Sigmoid colon (tissue), 7 donors: Measurements from ENCODE around the gene PTX3. TPM values are rescaled to one million over a fixed set of nuclear protein-coding genes. Genes with fewer than 3 reads are reported as not detected.
A peak's percentile ranks its signal among the peaks of the same experiment; 100 is the strongest.

Experiments used
- DNase-seq: peaks from one replicate; pipeline ENCODE4 v3.0.0-alpha.2; 2019
- H3K27ac ChIP-seq, 4 donors: fragments of 200-600 bp; sonication (generic); one replicate each; pipeline ENCODE4 v1.5.1; 2016 to 2019; ENCODE audit warnings: mild to moderate bottlenecking in 1 of 4
- H3K27me3 ChIP-seq, 3 donors: fragments of 200-600 bp; sonication (generic); one replicate each; pipeline ENCODE4 v1.5.1; 2019; ENCODE audit warnings: mild to moderate bottlenecking in 1 of 3
- H3K36me3 ChIP-seq, 4 donors: fragments of 200-600 bp; sonication (generic); one replicate each; pipeline ENCODE4 v1.5.1; 2016 to 2019
- H3K4me1 ChIP-seq, 4 donors: fragments of 200-600 bp; sonication (generic); one replicate each; pipeline ENCODE4 v1.5.1; 2017 to 2019
- H3K4me3 ChIP-seq, 4 donors: fragments of 200-600 bp; sonication (generic); one replicate each; pipeline ENCODE4 v1.5.1; 2017 to 2019; ENCODE audit warnings: mild to moderate bottlenecking in 2 of 4, moderate library complexity in 1 of 4
- H3K9me3 ChIP-seq, 4 donors: fragments of 200-600 bp in 3 of 4; sonication (generic) in 3 of 4; one replicate each; pipeline versions ENCODE4 v1.5.1 to v1.6.1; 2013 to 2019
- CTCF ChIP-seq, 4 experiments: fragments of 450-650 bp in 3 of 4; fragments of 200-600 bp in 1 of 4; IDR thresholded peaks; one replicate each; pipeline ENCODE4 v1.5.1; 2016 to 2019; ENCODE audit warnings: antibody characterized with exemption in 4 of 4, mild to moderate bottlenecking in 3 of 4, moderate library complexity in 2 of 4
- EP300 ChIP-seq, 4 donors: sonication (generic); formaldehyde crosslinking; IDR thresholded peaks; one replicate each; pipeline ENCODE4 v1.6.1; 2017; ENCODE audit warnings: antibody characterized with exemption in 4 of 4
- POLR2A ChIP-seq, 2 donors: fragments of 450-650 bp; IDR thresholded peaks; one replicate each; pipeline ENCODE4 v1.6.1; 2016; ENCODE audit warnings: antibody characterized with exemption in 2 of 2, mild to moderate bottlenecking in 2 of 2, moderate library complexity in 2 of 2
- POLR2AphosphoS5 ChIP-seq, 4 donors: sonication (generic); formaldehyde crosslinking; IDR thresholded peaks; one replicate each; pipeline ENCODE4 v1.6.1; 2017; ENCODE audit warnings: antibody characterized with exemption in 4 of 4
- WGBS, 2 donors: extraction: QIAGEN DNeasy Blood & Tissue Kit; methylation state at CpG; one replicate each; pipeline ENCODE4 v1.1.7; 2013; 5-methylcytosine and 5-hydroxymethylcytosine counted together
- intact Hi-C: fragments of 100-400 bp; cut with DNase I; formaldehyde crosslinking; loops from one replicate; pipeline ENCODE4 v1.15.1; 2023
- polyA plus RNA-seq, 3 donors: library from polyadenylated mRNA; stranded (reverse); fragments of 200-250 nt; gene quantifications; one replicate each; pipeline ENCODE4 v1.2.3, GENCODE V29; 2013
- total RNA-seq, 4 donors: library from RNA; depleted of rRNA; stranded (reverse); fragments of >200 nt; gene quantifications; one replicate each; pipeline ENCODE4 v1.1.0, GENCODE V29; 2016
- donor health status: healthy with polysubstance abuse.
- donor health status: Bipolar disorder and iron deficiency.
- donor health status: healthy.

Gene PTX3
- total and polyA plus RNA-seq, 7 donors = 0.69 to 34.2 (median 5.4) TPM

GRCh38 chr3:157418104-157418503, 18.5 kb upstream of the PTX3 start:
- H3K4me1 ChIP-seq = no peaks in the 10 kb centered on the region
- no peaks in the 10 kb centered on the region for H3K36me3 ChIP-seq
- H3K27me3 ChIP-seq = no peaks in the 10 kb centered on the region
- DNase-seq = no peak
- intact Hi-C loops = no loop called here
- H3K4me3 ChIP-seq = no peak overlapping the region
- H3K27ac ChIP-seq = no peak overlapping the region
- 68 to 81% methylated on average over 2 of the region's 2 CpGs for WGBS, 2 donors
- H3K9me3 ChIP-seq = no peaks in the 10 kb centered on the region
- TF ChIP-seq EP300 (IDR thresholded peaks at IDR 0.05) = no peak
- no peak for TF ChIP-seq POLR2AphosphoS5 (IDR thresholded peaks at IDR 0.05)
- no peak for TF ChIP-seq CTCF (IDR thresholded peaks at IDR 0.05)
- TF ChIP-seq POLR2A (IDR thresholded peaks at IDR 0.05) = no peak

GRCh38 chr3:157420606-157421130, 16.0 kb upstream of the PTX3 start:
- Histone ChIP-seq H3K9me3 (peaks cover 0 to 2% (median 0%) of the 10 kb centered on the region in 4 donors), H3K36me3 (no peaks in the 10 kb centered on the region), H3K27ac (no peak overlapping the region), H3K27me3 (no peaks in the 10 kb centered on the region), H3K4me3 (no peak overlapping the region), H3K4me1 (no peaks in the 10 kb centered on the region)
- 67 to 73% methylated on average over 3 of the region's 3 CpGs for WGBS, 2 donors
- DNase-seq = no peak
- intact Hi-C loops = no loop called here
- TF ChIP-seq EP300 (IDR thresholded peaks at IDR 0.05) = no peak
- no peak for TF ChIP-seq POLR2A (IDR thresholded peaks at IDR 0.05)
- TF ChIP-seq CTCF (IDR thresholded peaks at IDR 0.05) = no peak
- no peak for TF ChIP-seq POLR2AphosphoS5 (IDR thresholded peaks at IDR 0.05)

- Histone ChIP-seq H3K36me3 (no peaks in the 10 kb centered on the region), H3K4me1 (no peaks in the 10 kb centered on the region), H3K9me3 (peaks cover 0 to 2% (median 0%) of the 10 kb centered on the region in 4 donors), H3K27ac (no peak overlapping the region), H3K27me3 (no peaks in the 10 kb centered on the region), H3K4me3 (no peak overlapping the region)
- TF ChIP-seq POLR2A (IDR thresholded peaks at IDR 0.05) (no peak), EP300 (IDR thresholded peaks at IDR 0.05) (no peak), POLR2AphosphoS5 (IDR thresholded peaks at IDR 0.05) (no peak), CTCF (IDR thresholded peaks at IDR 0.05) (no peak)
- intact Hi-C loops = no loop called here
- DNase-seq = no peak
Observed at GRCh38 chr3:157423337-157423736, 13.3 kb upstream of the PTX3 start.

- no peaks in the 10 kb centered on the region for H3K36me3 ChIP-seq
- no peaks in the 10 kb centered on the region for H3K4me1 ChIP-seq
- TF ChIP-seq CTCF (IDR thresholded peaks at IDR 0.05) (no peak), EP300 (IDR thresholded peaks at IDR 0.05) (no peak), POLR2AphosphoS5 (IDR thresholded peaks at IDR 0.05) (no peak), POLR2A (IDR thresholded peaks at IDR 0.05) (no peak)
- H3K4me3 ChIP-seq = no peak overlapping the region
- H3K9me3 ChIP-seq = peaks cover 0 to 2% (median 0%) of the 10 kb centered on the region in 4 donors
- DNase-seq = no peak
- no peak overlapping the region for H3K27ac ChIP-seq
- WGBS, 2 donors = 65 to 92% methylated on average over 4 of the region's 4 CpGs
- no peaks in the 10 kb centered on the region for H3K27me3 ChIP-seq
- intact Hi-C loops = no loop called here
Observed at GRCh38 chr3:157427901-157428300, 8.7 kb upstream of the PTX3 start.

GRCh38 chr3:157428853-157429252, 7.8 kb upstream of the PTX3 start:
- DNase-seq = no peak
- TF ChIP-seq CTCF (IDR thresholded peaks at IDR 0.05) = peak in 1 of 4 experiments; percentile 1
- no peak for TF ChIP-seq POLR2AphosphoS5 (IDR thresholded peaks at IDR 0.05)
- H3K9me3 ChIP-seq = peaks cover 0 to 2% (median 0%) of the 10 kb centered on the region in 4 donors
- H3K4me3 ChIP-seq = no peak overlapping the region
- H3K36me3 ChIP-seq = no peaks in the 10 kb centered on the region
- intact Hi-C loops = no loop called here
- H3K27me3 ChIP-seq = no peaks in the 10 kb centered on the region
- WGBS, 2 donors = 55 to 68% methylated on average over 1 of the region's 1 CpG
- no peak overlapping the region for H3K27ac ChIP-seq
- no peaks in the 10 kb centered on the region for H3K4me1 ChIP-seq
